Activated CD4-positive, alpha-beta T cell treated with anti-CD3 and anti-CD28 coated beads, Interleukin-2, amount 50 U/mL, for 4 hours (primary cell): Measurements from ENCODE around the gene ZNF550.

Experiments used
- DNase-seq, 2 experiments: peaks; one replicate each; pipeline ENCODE4 v3.0.0-alpha.2; 2020

The ZNF550 gene

DNA sequence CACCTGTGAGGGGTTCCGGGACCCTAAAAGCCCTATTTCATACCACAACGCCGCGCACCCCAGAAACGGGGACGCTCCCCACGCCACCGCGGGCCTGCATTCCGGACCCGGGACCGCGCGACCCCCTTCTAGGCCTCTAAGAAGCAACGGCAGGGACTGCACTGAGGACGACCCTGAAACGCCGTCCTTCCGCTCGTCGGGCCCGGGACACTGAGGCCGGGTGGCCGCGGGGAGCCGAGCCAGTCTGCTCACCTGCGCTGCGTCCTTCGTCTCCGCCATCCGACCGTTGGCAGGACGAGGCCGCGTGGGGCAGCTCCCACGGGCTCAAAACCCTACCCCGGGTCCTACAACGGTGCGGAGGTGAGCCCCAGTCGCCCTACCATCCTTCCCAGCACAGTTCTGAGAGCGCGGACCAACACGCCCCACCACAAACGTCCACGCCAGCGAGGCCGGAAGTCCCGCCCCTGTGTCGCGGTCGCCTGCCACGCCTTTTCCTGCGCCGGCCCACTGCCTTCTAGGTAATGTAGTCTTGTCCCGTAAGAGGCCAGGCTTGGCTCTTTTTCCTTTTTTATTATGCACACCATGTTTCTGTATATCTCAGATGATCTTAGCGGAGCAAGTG, at the start of gene ZNF550:
Gene ZNF550 (minus strand): TSS at position 460 of the 622 bp plus-strand sequence. CDS start 181 bp downstream, at position 279.
- DNase-seq = peak; percentile 84 to 86

DNA sequence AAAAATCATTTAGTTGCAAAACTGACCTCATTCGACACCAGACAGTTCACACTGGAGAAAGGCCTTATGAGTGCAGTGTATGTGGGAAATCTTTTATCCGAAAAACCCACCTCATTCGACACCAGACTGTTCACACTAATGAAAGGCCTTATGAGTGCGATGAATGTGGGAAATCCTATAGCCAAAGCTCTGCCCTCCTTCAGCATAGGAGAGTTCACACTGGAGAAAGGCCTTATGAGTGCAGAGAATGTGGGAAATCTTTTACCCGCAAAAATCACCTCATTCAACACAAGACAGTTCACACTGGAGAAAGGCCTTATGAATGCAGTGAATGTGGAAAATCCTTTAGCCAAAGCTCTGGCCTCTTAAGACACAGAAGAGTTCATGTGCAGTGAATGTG, 47.3 kb upstream of the ZNF550 start:
- DNase-seq = no peak

DNA sequence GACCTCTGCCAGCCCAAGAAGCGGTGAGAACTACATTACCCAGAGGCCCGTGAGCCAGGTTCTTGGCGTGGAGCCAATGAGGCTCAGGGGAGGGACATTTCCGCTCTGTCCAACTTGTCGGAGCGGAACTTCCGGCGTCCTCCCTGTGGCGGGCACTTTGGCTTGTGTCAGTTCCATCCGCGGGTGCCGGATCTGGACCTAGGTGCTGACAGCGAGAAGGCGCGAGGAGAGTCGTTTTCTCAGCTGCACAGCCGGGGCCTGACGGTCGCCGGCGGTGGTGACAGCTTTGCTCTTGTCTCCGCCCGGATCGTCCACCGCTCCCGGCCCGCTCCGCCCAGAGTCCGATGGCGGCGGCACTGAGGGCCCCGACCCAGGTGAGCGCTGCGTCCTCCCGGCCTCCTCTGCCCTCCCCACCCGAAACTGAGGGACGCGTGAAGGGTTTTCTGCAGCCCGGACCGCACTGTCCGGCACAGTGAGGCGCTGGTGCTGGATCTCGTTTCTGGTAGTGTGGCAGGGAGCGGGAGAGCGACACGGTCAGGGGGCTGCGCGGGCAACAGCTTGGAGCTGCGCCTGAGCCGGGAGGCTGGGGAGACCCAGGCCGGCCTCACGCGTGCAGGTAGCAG, 40.2 kb upstream of the ZNF550 start, which contains the start of gene ZNF530:
Gene ZNF530 (plus strand): TSS at position 125 of the 623 bp plus-strand sequence. CDS start 4,461 bp downstream, outside the sequence.
- peak; percentile 73 to 76 for DNase-seq

GRCh38 chr19:57599377-57599760, 39.7 kb upstream of the ZNF550 start:
- no peak for DNase-seq

GRCh38 chr19:57587529-57587928, 27.9 kb upstream of the ZNF550 start:
- no peak for DNase-seq

DNA sequence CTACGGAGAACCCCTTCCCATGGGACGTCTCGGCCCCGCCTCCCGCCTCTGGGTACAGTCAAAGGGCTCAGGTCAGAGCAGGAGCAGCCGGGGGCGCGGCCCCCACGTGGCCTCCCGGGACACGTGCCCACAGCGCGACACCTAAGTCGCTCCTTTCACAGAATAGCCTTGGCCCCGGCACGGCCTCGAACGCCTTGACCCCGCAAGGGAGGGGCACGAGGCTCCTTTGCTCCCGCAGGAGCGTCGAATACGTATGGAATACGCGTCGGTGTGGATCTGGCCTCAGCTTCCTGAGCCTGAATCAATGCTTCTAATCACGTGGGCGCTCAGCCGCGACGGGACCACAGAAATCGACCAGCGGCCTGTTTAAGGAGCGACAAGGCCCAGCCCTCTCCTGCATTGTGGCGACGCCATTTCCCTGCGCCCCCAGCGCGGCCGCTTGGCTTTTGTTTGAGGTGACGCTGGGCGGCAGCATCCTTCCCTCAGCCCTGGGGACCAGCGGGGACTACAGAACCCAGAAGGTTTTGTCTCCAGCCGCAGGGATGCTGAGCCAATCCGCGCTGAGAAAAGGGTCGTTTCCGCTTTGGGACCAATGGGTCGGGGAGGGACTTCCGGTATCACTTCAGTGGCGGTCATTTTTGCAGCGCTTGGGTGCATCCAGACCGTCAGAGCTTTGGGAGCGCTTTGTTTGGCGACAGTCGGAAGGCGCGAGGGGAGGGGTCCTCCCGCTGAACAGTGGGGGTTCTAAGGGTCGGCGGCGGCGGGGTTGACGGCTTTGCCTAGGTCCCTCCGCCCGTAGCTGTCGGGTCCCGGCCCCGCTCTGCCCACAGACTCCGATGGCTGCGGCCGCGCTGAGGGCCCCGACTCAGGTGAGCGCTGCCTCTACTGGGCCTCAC, 24.1 kb upstream of the ZNF550 start, which contains the start of gene ZIK1:
Gene ZIK1 (plus strand): TSS at position 625 of the 896 bp plus-strand sequence. CDS start 212 bp downstream, at position 837.
- peak; percentile 84 to 87 for DNase-seq

DNA sequence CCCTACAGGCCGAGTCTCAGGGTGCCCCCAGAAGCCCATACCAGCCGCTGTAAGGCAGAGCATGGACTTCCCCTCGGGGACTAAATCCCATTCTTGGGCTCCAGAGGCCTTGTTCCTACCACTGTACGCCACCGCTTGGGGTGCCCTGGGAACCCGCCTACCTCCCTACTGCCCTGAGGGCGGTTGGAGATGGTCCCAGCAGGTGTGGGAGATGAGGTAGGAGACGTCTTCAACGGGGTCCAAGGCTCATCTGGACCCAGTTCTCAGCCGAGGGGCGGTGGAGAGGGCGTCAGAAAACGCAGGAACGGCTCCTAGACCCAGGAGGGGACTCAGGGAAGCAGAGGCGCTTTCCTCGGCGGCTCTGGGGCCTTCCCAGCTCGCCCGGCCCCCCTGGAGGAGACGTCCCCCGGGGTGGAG, 23.4 kb upstream of the ZNF550 start:
- no peak for DNase-seq

DNA sequence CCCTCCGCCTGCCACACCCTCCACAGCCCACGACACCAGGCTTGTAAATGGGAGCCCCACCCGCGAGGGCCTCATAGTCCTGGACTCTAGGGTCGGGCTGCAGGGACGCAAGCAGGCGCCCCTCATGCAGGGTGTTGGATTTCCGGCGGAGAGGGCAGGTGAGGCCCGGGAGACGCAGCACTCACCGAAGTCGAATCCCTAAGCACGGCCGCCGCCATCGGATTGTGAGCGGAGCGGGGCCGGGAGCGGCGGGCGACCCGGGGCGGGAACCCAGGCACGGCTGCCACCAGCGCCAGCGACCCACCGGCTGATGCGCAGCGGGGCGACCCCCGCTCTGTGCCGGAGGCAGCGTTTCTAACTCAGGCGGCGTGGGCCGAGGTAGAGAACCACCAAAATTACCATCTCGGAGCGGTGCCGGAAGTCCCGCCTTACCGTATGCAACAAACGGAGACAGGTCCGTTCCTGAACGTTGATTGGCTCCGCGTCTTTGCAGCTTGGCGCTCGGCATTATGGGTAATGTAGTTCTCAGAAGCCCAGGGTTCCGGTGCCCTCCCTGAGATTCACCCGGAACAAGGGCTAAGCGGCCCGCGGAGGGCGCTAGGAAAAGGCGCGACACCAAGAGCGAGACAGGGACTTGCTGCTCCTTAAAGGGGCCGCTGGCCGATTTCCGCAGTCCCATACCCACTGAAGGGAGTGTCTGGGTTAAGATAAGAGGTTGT, 19.0 kb upstream of the ZNF550 start, which contains the start of gene ZNF416:
Gene ZNF416 (minus strand): TSS at position 425 of the 719 bp plus-strand sequence. CDS start 207 bp downstream, at position 218.
- DNase-seq = peak; percentile 94 to 95

GRCh38 chr19:57576661-57577060, 17.0 kb upstream of the ZNF550 start:
- no peak for DNase-seq

DNA sequence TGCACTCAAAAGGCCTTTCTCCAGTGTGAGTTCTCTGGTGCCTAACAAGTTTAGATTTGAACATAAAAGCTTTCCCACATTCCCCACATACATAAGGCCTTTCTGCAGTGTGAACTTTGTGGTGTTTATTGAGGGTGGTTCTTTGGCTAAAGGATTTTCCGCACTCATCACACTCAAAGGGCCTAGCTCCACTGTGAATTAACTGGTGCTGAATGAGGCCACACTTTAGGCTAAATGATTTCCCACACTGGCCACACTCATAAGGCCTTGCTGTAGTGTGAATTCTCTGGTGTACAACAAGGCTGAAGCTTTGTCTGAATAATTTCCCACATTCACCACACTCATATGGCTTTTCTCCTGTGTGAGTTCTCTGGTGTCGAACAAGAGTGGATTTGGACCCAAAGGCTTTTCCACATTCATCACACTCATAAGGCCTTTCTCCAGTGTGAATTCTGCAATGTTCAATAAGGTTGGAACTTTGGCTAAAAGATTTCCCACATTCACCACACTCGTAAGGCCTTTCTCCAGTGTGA, 12.8 kb upstream of the ZNF550 start:
- DNase-seq = no peak

- DNase-seq = no peak
These were observed 11.0 kb upstream of the ZNF550 start for GRCh38 chr19:57570707-57571106.

DNA sequence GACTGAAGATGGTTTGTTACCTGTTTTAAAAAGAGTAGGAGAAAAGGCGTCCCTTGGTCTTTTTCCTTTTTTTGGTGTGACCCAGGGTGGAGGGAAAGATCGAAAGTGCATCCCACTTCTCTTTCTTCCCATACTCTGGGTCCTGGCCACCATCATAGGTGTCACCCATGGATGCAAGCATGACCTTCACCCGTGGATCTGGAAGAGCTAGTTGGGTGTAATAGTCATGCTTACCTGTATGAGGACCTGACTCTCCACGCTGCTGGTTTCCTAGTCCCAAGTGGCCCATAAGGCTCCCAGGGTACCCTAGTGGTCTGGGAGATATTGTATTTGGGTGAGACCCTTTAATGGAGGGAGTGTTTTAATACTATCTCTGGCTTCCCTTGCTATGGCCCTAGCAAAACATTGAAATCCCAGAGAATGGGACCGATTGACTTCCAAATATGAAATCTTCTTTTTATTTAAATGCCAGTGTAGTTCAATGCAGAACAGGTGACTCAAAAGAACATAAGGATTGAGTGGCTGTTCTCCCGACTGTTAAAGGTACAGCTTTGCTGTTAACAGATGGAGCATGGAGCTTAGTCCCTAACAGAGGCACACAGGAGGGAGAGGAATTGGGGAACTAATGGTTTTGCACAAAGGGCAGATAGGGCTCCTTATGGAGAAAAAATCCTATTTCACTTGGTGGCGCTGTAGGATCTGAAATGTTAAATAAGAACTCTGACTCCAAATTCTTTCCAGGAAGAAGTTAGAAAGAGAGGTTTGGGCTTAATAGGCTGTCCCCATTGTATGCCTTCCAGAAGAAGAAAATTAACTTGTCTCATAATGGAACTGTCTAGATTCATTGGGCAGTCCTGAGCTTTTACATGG, 7.0 kb upstream of the ZNF550 start:
- DNase-seq = no peak

- DNase-seq = no peak
These were observed 3.9 kb upstream of the ZNF550 start for GRCh38 chr19:57563547-57563946.

DNA sequence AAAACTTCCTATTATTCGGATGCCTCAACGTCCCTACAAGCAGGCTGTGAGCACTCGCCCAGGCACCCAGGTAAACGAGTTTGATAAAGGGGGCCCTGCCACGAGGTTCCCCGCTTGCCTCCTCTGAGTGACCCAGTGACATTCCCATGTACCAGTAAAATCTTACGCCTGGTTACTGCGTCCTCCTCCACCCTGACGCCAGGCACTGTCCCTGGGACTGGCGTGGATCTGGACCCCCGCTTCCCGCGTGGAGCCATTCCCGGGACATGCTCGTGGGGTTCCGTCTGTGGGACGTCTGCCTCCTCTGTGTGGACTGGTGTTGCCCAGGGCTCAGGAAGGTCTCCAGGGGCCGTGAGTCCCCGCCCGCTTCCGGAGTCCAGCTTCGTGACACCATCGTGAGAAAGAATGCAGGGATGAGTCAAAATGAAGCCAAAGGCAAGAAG, 407 bp upstream of the ZNF550 start:
- no peak for DNase-seq

DNA sequence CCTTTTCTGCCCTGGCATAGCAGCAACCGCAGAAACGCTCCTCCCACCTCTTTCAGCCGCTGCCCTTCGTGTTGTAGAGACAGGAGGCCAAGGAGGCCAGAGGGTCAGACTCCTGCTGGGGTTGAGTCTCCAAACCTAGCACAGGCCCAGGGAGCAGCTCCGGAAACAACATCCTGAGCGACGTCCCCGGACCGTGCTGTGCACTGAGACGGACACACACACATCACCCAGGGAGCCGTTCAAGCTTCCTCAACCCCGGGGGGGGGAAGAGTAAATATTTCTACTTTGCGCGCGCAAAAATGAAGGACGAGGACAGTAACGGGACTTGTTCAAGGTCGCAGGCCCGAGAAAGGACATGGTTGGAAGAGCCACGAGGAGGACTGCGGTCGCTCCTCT, 657 bp downstream of the ZNF550 start:
- DNase-seq = no peak

DNA sequence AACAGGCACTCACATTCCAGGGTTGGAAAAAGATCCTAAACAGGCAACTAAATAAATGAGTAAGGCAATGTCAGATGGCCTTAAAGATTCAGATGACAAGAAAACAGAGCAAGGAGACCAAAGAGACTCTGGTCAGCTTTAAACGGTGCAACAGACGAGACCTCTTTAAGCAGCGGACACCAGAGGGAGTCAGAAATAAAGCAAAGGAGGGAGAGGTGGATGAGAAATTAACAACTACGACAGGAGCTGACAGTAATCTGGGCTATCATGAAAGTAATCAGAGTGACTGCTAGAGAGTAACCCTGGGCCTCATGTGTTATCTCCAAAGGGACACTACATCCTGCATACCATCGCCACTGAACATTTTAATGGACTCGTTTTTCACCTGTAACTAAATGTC, 1.1 kb downstream of the ZNF550 start:
- no peak for DNase-seq

GRCh38 chr19:57557659-57558058, 2.0 kb downstream of the ZNF550 start:
- DNase-seq = no peak

DNA sequence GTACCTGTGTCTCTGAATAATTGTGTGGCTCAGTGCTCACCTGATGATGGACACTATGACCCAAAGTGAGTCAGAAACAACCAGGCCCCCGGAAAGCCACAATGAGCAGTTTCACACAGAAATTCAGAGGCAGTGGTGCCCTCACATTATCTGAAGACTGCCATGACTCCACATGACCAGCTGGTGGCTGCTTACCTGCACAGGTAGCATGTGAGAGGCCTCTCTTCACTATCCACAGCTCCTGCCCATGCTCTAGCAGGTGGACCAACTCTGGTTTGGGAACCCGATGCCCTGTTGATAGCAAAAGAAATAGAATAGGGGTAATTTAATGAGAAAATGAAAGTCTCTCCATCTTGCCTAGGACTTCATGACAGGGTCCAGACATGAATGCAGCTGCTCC, 7.2 kb downstream of the ZNF550 start:
- DNase-seq = no peak

DNA sequence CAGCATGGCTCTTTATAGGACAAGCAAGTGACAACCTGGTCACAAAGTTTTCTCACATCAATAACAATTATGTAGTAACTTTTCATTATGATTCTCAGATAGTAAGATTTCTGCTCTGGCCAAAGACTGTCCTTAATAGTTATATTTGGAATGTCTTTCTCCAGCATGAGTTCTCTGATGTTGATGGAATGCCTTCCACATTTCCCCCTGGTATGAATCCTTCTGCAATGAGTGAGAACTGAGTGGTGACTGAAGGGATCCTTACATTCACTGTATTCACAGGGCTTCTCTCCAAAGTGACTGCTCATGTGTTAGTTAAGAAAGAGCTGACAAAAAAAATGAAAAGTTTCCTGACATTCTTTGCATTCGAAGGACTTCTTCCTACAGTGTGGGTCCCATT, 13.2 kb downstream of the ZNF550 start:
- DNase-seq = no peak

GRCh38 chr19:57537953-57538547, 21.6 kb downstream of the ZNF550 start:
- DNase-seq = no peak
